Stomach (tissue), 4 donors: ENCODE data around the gene OR13C8.

ENCODE experiments used
- POLR2AphosphoS5 ChIP-seq, 3 donors: sonication (generic); formaldehyde crosslinking; IDR thresholded peaks; one replicate each; pipeline ENCODE4 v1.6.1; 2016; ENCODE audit warnings: antibody characterized with exemption in 3 of 3
- TF ChIP-seq, protein P1 (sequence below), 7 experiments: fragments of 450-650 bp in 4 of 7; fragments of 200-600 bp in 3 of 7; sonication (generic) in 3 of 7; IDR thresholded peaks; one replicate each; pipeline ENCODE4 v1.5.1; 2016 to 2019; ENCODE audit warnings: antibody characterized with exemption in 7 of 7, control low read depth in 2 of 7, mild to moderate bottlenecking in 1 of 7

GRCh38 chr9:104553261-104553660, 15.7 kb upstream of the OR13C8 start:
- TF ChIP-seq, protein P1, sequence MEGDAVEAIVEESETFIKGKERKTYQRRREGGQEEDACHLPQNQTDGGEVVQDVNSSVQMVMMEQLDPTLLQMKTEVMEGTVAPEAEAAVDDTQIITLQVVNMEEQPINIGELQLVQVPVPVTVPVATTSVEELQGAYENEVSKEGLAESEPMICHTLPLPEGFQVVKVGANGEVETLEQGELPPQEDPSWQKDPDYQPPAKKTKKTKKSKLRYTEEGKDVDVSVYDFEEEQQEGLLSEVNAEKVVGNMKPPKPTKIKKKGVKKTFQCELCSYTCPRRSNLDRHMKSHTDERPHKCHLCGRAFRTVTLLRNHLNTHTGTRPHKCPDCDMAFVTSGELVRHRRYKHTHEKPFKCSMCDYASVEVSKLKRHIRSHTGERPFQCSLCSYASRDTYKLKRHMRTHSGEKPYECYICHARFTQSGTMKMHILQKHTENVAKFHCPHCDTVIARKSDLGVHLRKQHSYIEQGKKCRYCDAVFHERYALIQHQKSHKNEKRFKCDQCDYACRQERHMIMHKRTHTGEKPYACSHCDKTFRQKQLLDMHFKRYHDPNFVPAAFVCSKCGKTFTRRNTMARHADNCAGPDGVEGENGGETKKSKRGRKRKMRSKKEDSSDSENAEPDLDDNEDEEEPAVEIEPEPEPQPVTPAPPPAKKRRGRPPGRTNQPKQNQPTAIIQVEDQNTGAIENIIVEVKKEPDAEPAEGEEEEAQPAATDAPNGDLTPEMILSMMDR (IDR thresholded peaks at IDR 0.05): no peak
- no peak for TF ChIP-seq POLR2AphosphoS5 (IDR thresholded peaks at IDR 0.05)
